Neural crest cell (in vitro differentiated cells): ENCODE data around the gene CDC6. TPM values are rescaled to one million over a fixed set of nuclear protein-coding genes. Genes with fewer than 3 reads are reported as not detected.

Experiments
- DNase-seq: peaks from one replicate; pipeline ENCODE4 v3.0.0; 2021; ENCODE audit warnings: low read depth, mixed read lengths, low spot score
- H3K27ac Mint-ChIP-seq: one replicate; pipeline ENCODE4 v1.8.0; 2021; ENCODE audit warnings: mild to moderate bottlenecking, mixed read lengths; ENCODE audit not compliant: unreplicated experiment
- H3K27me3 Mint-ChIP-seq: 2 replicates; pipeline ENCODE4 v1.8.0; 2021; ENCODE audit warnings: low read depth, mild to moderate bottlenecking, mixed read lengths
- H3K36me3 Mint-ChIP-seq: 2 replicates; pipeline ENCODE4 v1.8.0; 2021; ENCODE audit warnings: low read depth, mild to moderate bottlenecking, mixed read lengths
- H3K4me1 Mint-ChIP-seq: 2 replicates; pipeline ENCODE4 v1.8.0; 2021; ENCODE audit warnings: mixed read lengths
- H3K4me3 Mint-ChIP-seq: one replicate; pipeline ENCODE4 v1.8.0; 2021; ENCODE audit warnings: mild to moderate bottlenecking, mixed read lengths
- H3K9me3 Mint-ChIP-seq: 2 replicates; pipeline ENCODE4 v1.8.0; 2021; ENCODE audit warnings: mixed read lengths
- CTCF ChIP-seq: fragments of 200-600 bp; sonication (generic); conservative IDR thresholded peaks from 2 replicates; pipeline ENCODE4 v1.5.0; 2021; ENCODE audit warnings: antibody characterized with exemption, mild to moderate bottlenecking
- total RNA-seq: library from RNA; stranded (reverse); gene quantifications from 2 replicates; pipeline ENCODE4 v1.2.1, GENCODE V29; 2021

The CDC6 gene
- total RNA-seq, 1 donor from 2014 or later = 94.5 TPM

GRCh38 chr17:40312893-40313667, 25.4 kb downstream of the CDC6 start:
- Mint-ChIP-seq H3K27me3 (peaks cover 10% of the 10 kb centered on the region), H3K4me1 (peaks cover 46% of the 10 kb centered on the region), H3K27ac (no peak overlapping the region), H3K4me3 (peak overlapping the region; percentile 38), H3K36me3 (no peaks in the 10 kb centered on the region), H3K9me3 (no peaks in the 10 kb centered on the region)
- TF ChIP-seq CTCF = no peak
- DNase-seq = no peak

GRCh38 chr17:40313668-40314583, 26.2 kb downstream of the CDC6 start:
- H3K27ac Mint-ChIP-seq = peak overlapping the region; percentile 47
- H3K9me3 Mint-ChIP-seq = no peaks in the 10 kb centered on the region
- TF ChIP-seq CTCF = no peak
- H3K4me1 Mint-ChIP-seq = peaks cover 52% of the 10 kb centered on the region
- H3K36me3 Mint-ChIP-seq = no peaks in the 10 kb centered on the region
- peak overlapping the region; percentile 38 for H3K4me3 Mint-ChIP-seq
- peaks cover 12% of the 10 kb centered on the region for H3K27me3 Mint-ChIP-seq
- no peak for DNase-seq

- no peaks in the 10 kb centered on the region for H3K9me3 Mint-ChIP-seq
- H3K4me1 Mint-ChIP-seq = peaks cover 59% of the 10 kb centered on the region
- no peak for TF ChIP-seq CTCF
- H3K27me3 Mint-ChIP-seq = peaks cover 13% of the 10 kb centered on the region
- H3K4me3 Mint-ChIP-seq = no peak overlapping the region
- H3K27ac Mint-ChIP-seq = no peak overlapping the region
- no peaks in the 10 kb centered on the region for H3K36me3 Mint-ChIP-seq
- DNase-seq = no peak
Measured at GRCh38 chr17:40314584-40314956, 26.9 kb downstream of the CDC6 start.

- no peak overlapping the region for H3K27ac Mint-ChIP-seq
- no peaks in the 10 kb centered on the region for H3K36me3 Mint-ChIP-seq
- DNase-seq = no peak
- H3K9me3 Mint-ChIP-seq = no peaks in the 10 kb centered on the region
- H3K4me1 Mint-ChIP-seq = peaks cover 63% of the 10 kb centered on the region
- H3K4me3 Mint-ChIP-seq = no peak overlapping the region
- TF ChIP-seq CTCF = no peak
- H3K27me3 Mint-ChIP-seq = peaks cover 16% of the 10 kb centered on the region
Measured at GRCh38 chr17:40315206-40315605, 27.5 kb downstream of the CDC6 start.

GRCh38 chr17:40315678-40316570, 28.2 kb downstream of the CDC6 start:
- H3K4me1 Mint-ChIP-seq = peaks cover 66% of the 10 kb centered on the region
- H3K4me3 Mint-ChIP-seq = peak overlapping the region; percentile 72
- peak overlapping the region; percentile 50 for H3K27ac Mint-ChIP-seq
- no peaks in the 10 kb centered on the region for H3K9me3 Mint-ChIP-seq
- no peak for TF ChIP-seq CTCF
- DNase-seq = no peak
- no peaks in the 10 kb centered on the region for H3K36me3 Mint-ChIP-seq
- H3K27me3 Mint-ChIP-seq = peaks cover 16% of the 10 kb centered on the region
